22Rv1 (cell line): ENCODE data around the gene SELENOV.

Experiments
- ZFX ChIP-seq: fragments of 450-650 bp; IDR thresholded peaks from 2 replicates; pipeline ENCODE4 v1.6.1; 2017; ENCODE audit warnings: antibody characterized with exemption, borderline replicate concordance
- TF ChIP-seq, protein P1 (sequence below): fragments of 450-650 bp; IDR thresholded peaks from 2 replicates; pipeline ENCODE4 v1.5.1; 2017; ENCODE audit warnings: mild to moderate bottlenecking

DNA sequence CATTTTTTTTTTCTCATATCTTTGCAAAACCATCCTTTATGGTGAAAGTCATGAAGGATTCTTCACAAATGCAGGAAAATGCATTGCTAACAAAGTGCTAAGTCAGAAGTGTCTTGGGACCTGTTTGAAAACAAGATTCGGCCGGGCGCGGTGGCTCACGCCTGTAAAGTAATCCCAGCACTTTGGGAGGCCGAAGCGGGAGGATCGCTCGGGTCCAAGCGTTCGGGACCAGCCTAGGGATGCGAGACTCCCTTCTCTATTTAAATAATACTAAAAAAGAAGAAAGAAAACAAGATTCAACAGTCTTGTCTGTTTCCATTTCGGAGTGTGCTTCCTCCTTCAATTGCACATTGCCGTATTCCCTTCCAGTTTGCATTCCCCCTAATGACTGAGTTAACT, 16.9 kb downstream of the SELENOV start:
- TF ChIP-seq, protein P1, sequence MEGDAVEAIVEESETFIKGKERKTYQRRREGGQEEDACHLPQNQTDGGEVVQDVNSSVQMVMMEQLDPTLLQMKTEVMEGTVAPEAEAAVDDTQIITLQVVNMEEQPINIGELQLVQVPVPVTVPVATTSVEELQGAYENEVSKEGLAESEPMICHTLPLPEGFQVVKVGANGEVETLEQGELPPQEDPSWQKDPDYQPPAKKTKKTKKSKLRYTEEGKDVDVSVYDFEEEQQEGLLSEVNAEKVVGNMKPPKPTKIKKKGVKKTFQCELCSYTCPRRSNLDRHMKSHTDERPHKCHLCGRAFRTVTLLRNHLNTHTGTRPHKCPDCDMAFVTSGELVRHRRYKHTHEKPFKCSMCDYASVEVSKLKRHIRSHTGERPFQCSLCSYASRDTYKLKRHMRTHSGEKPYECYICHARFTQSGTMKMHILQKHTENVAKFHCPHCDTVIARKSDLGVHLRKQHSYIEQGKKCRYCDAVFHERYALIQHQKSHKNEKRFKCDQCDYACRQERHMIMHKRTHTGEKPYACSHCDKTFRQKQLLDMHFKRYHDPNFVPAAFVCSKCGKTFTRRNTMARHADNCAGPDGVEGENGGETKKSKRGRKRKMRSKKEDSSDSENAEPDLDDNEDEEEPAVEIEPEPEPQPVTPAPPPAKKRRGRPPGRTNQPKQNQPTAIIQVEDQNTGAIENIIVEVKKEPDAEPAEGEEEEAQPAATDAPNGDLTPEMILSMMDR = no peak
- no peak for TF ChIP-seq ZFX
